T-helper 17 cell (primary cell): ENCODE data around the gene MYL4. TPM values are rescaled to one million over a fixed set of nuclear protein-coding genes. Genes with fewer than 3 reads are reported as not detected.
"Not testable (repeated sequence)": the region's sequence is repeated elsewhere in the genome, so short reads cannot be mapped to it uniquely, and the experiment has no call there.

Experiments used
- ATAC-seq: fragments of 150-1000 bp; cut with Tn5 transposase; 2 replicates; pipeline ENCODE4 v1.10.0; 2021; ENCODE audit warnings: mild to moderate bottlenecking, moderate library complexity
- DNase-seq, 3 donors: peaks; one replicate each; pipeline versions ENCODE4 v3.0.0 to v3.0.0-alpha.2; 2020 to 2021
- H3K9me3 ChIP-seq: one replicate; pipeline ENCODE4 v1.7.0; 2013; ENCODE audit warnings: low read length, mild to moderate bottlenecking; ENCODE audit not compliant: control insufficient read depth, poor library complexity, severe bottlenecking
- H3K27ac Mint-ChIP-seq: one replicate; pipeline ENCODE4 v1.8.0; 2022; ENCODE audit warnings: mild to moderate bottlenecking, moderate library complexity, mixed read lengths
- H3K27me3 Mint-ChIP-seq: one replicate; pipeline ENCODE4 v1.8.0; 2022; ENCODE audit warnings: mixed read lengths
- H3K36me3 Mint-ChIP-seq: one replicate; pipeline ENCODE4 v1.8.0; 2022; ENCODE audit warnings: low read depth, mixed read lengths
- H3K4me1 Mint-ChIP-seq: one replicate; pipeline ENCODE4 v1.8.0; 2022; ENCODE audit warnings: mild to moderate bottlenecking, mixed read lengths
- H3K4me3 Mint-ChIP-seq: one replicate; pipeline ENCODE4 v1.8.0; 2022; ENCODE audit warnings: mild to moderate bottlenecking, moderate library complexity, mixed read lengths
- total RNA-seq, 4 donors: library from RNA in 2 of 4; stranded (reverse) in 2 of 4; gene quantifications; one replicate each; pipeline ENCODE4 v1.2.3 and lab custom pipeline; 2022 to 2026

The MYL4 gene
- total RNA-seq, 2 donors from 2014 or later: not detected

DNA sequence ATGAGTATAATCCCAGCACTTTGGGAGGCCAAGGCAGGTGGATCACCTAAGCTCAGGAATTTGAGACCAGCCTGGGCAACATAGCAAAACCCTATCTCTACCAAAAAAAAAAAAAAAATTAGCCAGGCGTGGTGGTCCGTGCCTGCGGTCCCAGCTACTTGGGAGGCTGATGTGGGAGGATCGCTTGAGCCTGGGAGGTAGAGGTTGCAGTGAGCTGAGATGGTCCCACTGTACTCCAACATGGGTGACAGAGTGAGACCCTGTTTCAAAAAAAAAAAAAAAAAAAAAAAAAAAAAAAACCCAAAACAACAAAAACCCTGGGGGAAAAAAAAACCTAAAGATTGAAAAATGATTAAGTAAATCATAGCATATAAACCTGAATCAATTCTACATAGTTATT, 28.2 kb upstream of the MYL4 start:
- not testable (repeated sequence) for H3K27me3 Mint-ChIP-seq, DNase-seq, H3K9me3 ChIP-seq, H3K36me3 Mint-ChIP-seq, H3K27ac Mint-ChIP-seq, ATAC-seq, H3K4me3 Mint-ChIP-seq
- H3K4me1 Mint-ChIP-seq: peaks cover 43% of the 10 kb centered on the region

- no peaks in the 10 kb centered on the region for H3K9me3 ChIP-seq
- no peak for DNase-seq
- peaks cover 37% of the 10 kb centered on the region for H3K4me1 Mint-ChIP-seq
- H3K27me3 Mint-ChIP-seq: no peaks in the 10 kb centered on the region
- peak overlapping the region; percentile 27 for H3K27ac Mint-ChIP-seq
- H3K4me3 Mint-ChIP-seq: no peak overlapping the region
- peaks cover 6% of the 10 kb centered on the region for H3K36me3 Mint-ChIP-seq
- no peak for ATAC-seq
Measured at GRCh38 chr17:47184681-47185080, 24.5 kb upstream of the MYL4 start.

DNA sequence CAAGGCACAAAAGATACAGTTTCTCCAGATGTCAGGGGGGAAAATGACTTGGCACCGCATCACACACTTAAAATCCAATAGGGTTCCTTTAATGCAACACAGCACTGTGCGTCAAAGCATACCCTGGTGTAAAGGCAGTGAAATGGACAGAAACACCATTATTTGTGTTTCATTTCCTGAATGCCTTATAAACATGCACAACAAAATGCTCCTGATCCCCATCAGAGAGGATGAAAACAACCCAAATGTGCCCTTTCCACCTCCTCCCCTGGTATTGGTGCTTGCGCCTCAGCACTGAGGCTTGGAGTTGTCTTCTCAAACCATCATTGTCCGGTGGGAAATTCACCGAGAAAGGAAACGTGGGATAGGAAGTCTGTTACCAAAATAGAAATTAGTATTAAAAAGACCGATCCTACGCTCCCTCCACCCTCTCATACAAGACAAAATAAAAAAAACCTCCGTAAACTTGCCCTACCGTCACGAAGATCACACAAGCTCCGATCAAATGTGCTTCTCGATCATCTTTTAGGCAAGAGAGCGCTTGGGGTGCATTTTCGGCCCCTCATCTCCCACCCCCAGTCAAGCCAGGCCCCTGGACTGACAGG, 20.8 kb upstream of the MYL4 start:
- no peak for DNase-seq

GRCh38 chr17:47188876-47189731, 20.0 kb upstream of the MYL4 start, which contains the start of gene CDC27:
TSS of gene CDC27 (minus strand) at chr17:47189295. CDS start at chr17:47189172, 123 bp downstream.
- peak within 1 kb of the TSS; percentile 98 for H3K27ac Mint-ChIP-seq
- peak within 1 kb of the TSS; percentile 92 for H3K4me3 Mint-ChIP-seq
- no peaks in the 10 kb centered on the region for H3K9me3 ChIP-seq
- H3K27me3 Mint-ChIP-seq: no peaks in the 10 kb centered on the region
- H3K36me3 Mint-ChIP-seq: peaks cover 2% of the 10 kb centered on the region
- peak; percentile 93 for ATAC-seq
- peaks cover 38% of the 10 kb centered on the region for H3K4me1 Mint-ChIP-seq
- peak; percentile 97 to 100 (median 99) for DNase-seq

More for the DNA sequence above, 20.8 kb upstream of the MYL4 start:
- no peak for ATAC-seq
- no peaks in the 10 kb centered on the region for H3K27me3 Mint-ChIP-seq
- H3K36me3 Mint-ChIP-seq: peaks cover 2% of the 10 kb centered on the region
- H3K9me3 ChIP-seq: no peaks in the 10 kb centered on the region
- H3K4me1 Mint-ChIP-seq: peaks cover 33% of the 10 kb centered on the region
- peak overlapping the region; percentile 92 for H3K4me3 Mint-ChIP-seq
- peak overlapping the region; percentile 98 for H3K27ac Mint-ChIP-seq

DNA sequence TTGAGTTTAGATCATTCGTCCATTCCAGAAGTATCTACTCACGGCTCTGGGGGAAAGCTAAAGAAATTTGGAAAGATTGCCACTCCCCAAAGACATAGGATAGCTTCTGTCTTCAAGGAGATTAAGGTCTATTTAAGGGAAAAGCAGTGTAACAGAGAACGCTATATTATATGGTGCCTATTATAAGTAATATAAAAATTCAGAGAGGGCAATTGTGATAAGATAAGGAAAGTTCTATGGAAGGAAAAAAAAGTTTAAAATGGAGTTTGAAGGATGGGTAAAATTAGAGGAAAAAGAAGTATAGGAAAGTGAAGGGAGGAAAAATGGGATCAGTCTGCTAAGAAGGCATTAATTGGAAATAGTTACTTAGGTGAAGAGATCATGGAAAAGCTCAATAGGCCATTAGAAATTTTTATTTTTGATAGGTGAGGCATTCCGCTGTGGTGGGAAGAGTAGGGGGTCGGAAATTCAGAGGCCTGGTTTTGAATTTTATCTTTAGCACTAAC, 19.4 kb upstream of the MYL4 start:
- Mint-ChIP-seq H3K27ac (peak overlapping the region; percentile 98), H3K4me3 (peak overlapping the region; percentile 92), H3K27me3 (no peaks in the 10 kb centered on the region), H3K4me1 (peaks cover 37% of the 10 kb centered on the region), H3K36me3 (peaks cover 2% of the 10 kb centered on the region)
- no peak for ATAC-seq
- H3K9me3 ChIP-seq: no peaks in the 10 kb centered on the region
- no peak for DNase-seq

DNA sequence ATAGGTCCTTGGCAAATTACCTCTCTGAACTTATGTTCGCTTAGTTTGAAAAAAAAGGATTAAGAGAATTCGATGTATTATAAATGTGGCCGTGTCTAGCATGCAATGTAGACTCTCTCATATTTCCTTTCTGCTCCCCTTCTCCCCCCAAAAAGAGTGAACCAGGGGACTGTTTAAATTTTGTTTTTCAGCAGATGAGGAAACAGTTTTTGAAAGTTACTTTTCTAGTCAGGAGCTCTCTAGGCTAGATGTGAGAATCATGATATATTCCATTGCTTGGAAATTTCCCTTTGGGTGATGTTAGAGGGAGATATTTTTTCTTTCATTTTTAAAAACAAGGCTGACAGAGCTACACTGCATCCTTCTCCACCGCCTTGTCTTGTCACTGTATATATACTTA, 18.9 kb upstream of the MYL4 start:
- Mint-ChIP-seq H3K36me3 (peaks cover 2% of the 10 kb centered on the region), H3K4me3 (no peak overlapping the region), H3K4me1 (peaks cover 36% of the 10 kb centered on the region), H3K27me3 (no peaks in the 10 kb centered on the region), H3K27ac (peak overlapping the region; percentile 98)
- DNase-seq (no peak), ATAC-seq (no peak)
- H3K9me3 ChIP-seq: no peaks in the 10 kb centered on the region

GRCh38 chr17:47190770-47191169, 18.4 kb upstream of the MYL4 start:
- Mint-ChIP-seq H3K4me1 (peaks cover 35% of the 10 kb centered on the region), H3K36me3 (peaks cover 2% of the 10 kb centered on the region), H3K27ac (no peak overlapping the region), H3K4me3 (no peak overlapping the region), H3K27me3 (no peaks in the 10 kb centered on the region)
- no peaks in the 10 kb centered on the region for H3K9me3 ChIP-seq
- DNase-seq (no peak), ATAC-seq (no peak)

- ATAC-seq: no peak
- Mint-ChIP-seq H3K27me3 (no peaks in the 10 kb centered on the region), H3K27ac (peak overlapping the region; percentile 72), H3K4me1 (peaks cover 27% of the 10 kb centered on the region), H3K4me3 (peak overlapping the region; percentile 31), H3K36me3 (no peaks in the 10 kb centered on the region)
- no peaks in the 10 kb centered on the region for H3K9me3 ChIP-seq
- DNase-seq: no peak
Measured at GRCh38 chr17:47192554-47192953, 16.6 kb upstream of the MYL4 start.

DNA sequence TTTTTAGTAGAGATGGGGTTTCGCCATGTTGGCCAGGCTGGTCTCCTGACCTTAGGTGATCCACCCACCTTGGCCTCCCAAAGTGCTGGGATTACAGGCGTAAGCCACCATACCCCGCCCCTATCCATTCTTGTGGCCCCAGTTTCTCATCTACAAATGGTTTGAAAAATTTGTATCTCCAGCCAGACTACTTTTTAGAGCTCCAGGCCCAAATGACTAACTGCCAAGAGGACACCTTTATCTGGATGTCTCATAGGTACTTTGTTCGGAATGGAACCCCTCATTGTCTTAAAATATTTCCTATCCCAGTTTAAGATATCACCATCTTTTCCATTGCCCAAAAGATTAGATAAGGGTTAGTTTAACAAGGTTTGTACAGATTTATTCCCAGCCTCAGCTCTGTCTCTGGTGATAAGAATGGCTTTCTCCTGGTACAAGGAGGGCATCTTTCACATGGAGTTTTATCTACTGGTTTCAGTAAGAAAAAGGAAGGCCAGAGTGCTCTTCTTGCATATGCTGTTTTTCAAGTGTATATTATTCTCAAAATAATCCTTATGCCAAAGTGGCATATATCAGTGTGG, 15.1 kb upstream of the MYL4 start:
- H3K4me3 Mint-ChIP-seq: no peak overlapping the region
- peaks cover 27% of the 10 kb centered on the region for H3K4me1 Mint-ChIP-seq
- H3K36me3 Mint-ChIP-seq: no peaks in the 10 kb centered on the region
- H3K27me3 Mint-ChIP-seq: no peaks in the 10 kb centered on the region
- DNase-seq (no peak), ATAC-seq (no peak)
- peak overlapping the region; percentile 72 for H3K27ac Mint-ChIP-seq
- H3K9me3 ChIP-seq: no peaks in the 10 kb centered on the region

DNA sequence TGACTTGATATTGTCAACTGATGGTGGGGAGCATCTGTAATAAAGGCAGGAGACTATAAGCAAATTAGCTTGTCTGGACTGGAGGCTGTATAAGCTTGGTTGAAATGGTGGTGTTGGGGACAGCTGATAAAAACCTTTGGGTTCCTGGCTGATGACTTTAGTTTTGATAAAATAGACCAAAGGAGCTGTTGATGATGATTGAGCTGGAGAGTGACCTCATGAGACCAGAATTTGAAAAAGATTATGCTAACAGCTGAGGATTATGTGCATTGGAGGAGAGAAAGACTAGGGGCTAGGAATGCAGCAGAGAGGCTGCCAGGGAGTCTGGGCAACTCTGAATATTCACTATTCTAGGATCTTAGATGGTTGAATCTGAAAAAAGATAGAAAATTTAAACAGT, 11.3 kb upstream of the MYL4 start:
- H3K9me3 ChIP-seq: no peaks in the 10 kb centered on the region
- H3K36me3 Mint-ChIP-seq: no peaks in the 10 kb centered on the region
- DNase-seq: no peak
- H3K4me3 Mint-ChIP-seq: no peak overlapping the region
- H3K4me1 Mint-ChIP-seq: peaks cover 23% of the 10 kb centered on the region
- H3K27me3 Mint-ChIP-seq: no peaks in the 10 kb centered on the region
- ATAC-seq: no peak
- H3K27ac Mint-ChIP-seq: no peak overlapping the region

DNA sequence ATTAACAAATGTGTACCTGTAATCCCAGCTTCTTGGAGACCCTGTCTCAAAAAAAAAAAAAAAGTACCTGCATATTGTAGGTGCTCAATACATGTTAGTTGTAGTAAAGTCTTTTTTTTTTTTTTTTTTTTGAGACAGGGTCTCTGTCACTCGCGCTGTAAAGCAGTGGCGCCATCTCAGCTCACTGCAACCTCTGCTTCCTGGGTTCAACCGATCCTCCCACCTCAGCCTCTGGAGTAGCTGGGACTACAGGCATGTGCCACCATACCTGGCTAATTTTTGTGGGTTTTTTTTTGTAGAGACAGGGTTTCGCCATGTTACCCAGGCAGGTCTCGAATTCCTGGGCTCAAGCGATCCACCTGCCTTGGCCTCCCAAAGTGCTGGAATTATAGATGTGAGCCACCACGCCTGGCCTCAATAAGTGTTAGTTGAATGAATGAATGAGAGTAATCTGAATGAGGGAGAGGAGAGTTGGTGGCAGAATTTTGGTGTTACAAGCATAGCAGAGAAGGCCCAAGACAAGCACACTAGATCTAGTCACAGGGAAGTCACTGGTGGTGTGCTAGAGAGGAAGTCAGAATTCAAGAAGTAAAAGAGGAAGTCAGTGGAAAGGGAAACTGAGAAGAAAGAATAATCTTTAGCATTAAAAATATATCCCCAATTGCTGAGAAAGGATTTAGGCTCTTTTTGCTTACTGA, 9.4 kb upstream of the MYL4 start:
- no peaks in the 10 kb centered on the region for H3K9me3 ChIP-seq
- no peak overlapping the region for H3K27ac Mint-ChIP-seq
- peaks cover 27% of the 10 kb centered on the region for H3K4me1 Mint-ChIP-seq
- H3K36me3 Mint-ChIP-seq: no peaks in the 10 kb centered on the region
- ATAC-seq: no peak
- DNase-seq: no peak
- H3K27me3 Mint-ChIP-seq: no peaks in the 10 kb centered on the region
- no peak overlapping the region for H3K4me3 Mint-ChIP-seq

GRCh38 chr17:47200325-47200664, 8.9 kb upstream of the MYL4 start:
- H3K36me3 Mint-ChIP-seq: no peaks in the 10 kb centered on the region
- H3K27me3 Mint-ChIP-seq: no peaks in the 10 kb centered on the region
- DNase-seq (no peak), ATAC-seq (no peak)
- H3K4me1 Mint-ChIP-seq: peaks cover 32% of the 10 kb centered on the region
- H3K4me3 Mint-ChIP-seq: peak overlapping the region; percentile 58
- no peak overlapping the region for H3K27ac Mint-ChIP-seq
- no peaks in the 10 kb centered on the region for H3K9me3 ChIP-seq

DNA sequence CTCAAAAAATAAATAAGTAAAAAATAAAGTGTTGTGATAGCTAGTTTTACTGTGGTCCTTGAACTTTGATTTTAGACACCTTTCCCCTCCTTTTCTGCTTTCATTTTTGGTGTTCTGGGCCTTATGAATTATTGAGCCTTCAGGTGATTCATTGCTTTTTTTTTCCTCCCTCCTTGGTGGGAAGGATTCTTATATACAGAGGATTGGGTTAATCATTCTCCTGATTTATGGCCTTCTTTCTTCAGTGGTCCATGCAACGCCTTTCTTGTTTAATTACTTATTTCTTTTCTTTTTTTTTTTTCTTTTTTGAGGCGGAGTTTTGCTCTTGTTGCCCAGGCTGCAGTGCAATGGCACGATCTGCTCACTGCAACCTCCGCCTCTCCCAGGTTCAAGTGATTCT, 8.0 kb upstream of the MYL4 start:
- no peak for ATAC-seq
- peaks cover 41% of the 10 kb centered on the region for H3K4me1 Mint-ChIP-seq
- H3K27ac Mint-ChIP-seq: no peak overlapping the region
- DNase-seq: no peak
- no peaks in the 10 kb centered on the region for H3K36me3 Mint-ChIP-seq
- no peak overlapping the region for H3K4me3 Mint-ChIP-seq
- no peaks in the 10 kb centered on the region for H3K9me3 ChIP-seq
- H3K27me3 Mint-ChIP-seq: no peaks in the 10 kb centered on the region
